Measurements from ENCODE around the gene SORL1. TPM values are rescaled to one million over a fixed set of nuclear protein-coding genes. Genes with fewer than 3 reads are reported as not detected.

SORL1 gene
- total RNA-seq, 1 experiment from 2014 or later: 68.3 TPM

GRCh38 chr11:121471167-121471566 lies 19.1 kb downstream of the SORL1 start:
- no peak overlapping the region for H2BK5ac ChIP-seq (ENCODE audit: insufficient read length, low read length)
- no peak overlapping the region for H3K9ac ChIP-seq (ENCODE audit: extremely low read depth, insufficient read length, low read length)
- WGBS (ENCODE audit: extremely low coverage, insufficient read length, low lambda C conversion rate): no CpG with 5 or more reads among the region's 12 CpGs
- H2BK15ac ChIP-seq (ENCODE audit: low read depth, low read length): no peak overlapping the region
- peaks cover 4% of the 10 kb centered on the region for H3K79me1 ChIP-seq (ENCODE audit: insufficient read depth, low read depth, low read length, poor library complexity, severe bottlenecking)
- H3K4me3 Mint-ChIP-seq: no peak overlapping the region
- H3K79me2 ChIP-seq (ENCODE audit: insufficient read depth, low read length): peaks cover 5% of the 10 kb centered on the region; the same call in 1 of the 2 replicates
- peaks cover 17 to 55% (median 31%) of the 10 kb centered on the region in 3 experiments; a peak in 6 of 7 replicates for H3K36me3 Mint-ChIP-seq (ENCODE audit: insufficient read depth in 1 of 3, low read depth in 3 of 3)
- H3T11ph ChIP-seq (ENCODE audit: low read length): no peak overlapping the region
- no peak overlapping the region for H4K5ac ChIP-seq (ENCODE audit: insufficient read length, low read depth, low read length)
- no peak overlapping the region for H2BK12ac ChIP-seq (ENCODE audit: insufficient read length, low read depth, low read length)
- H3K23ac ChIP-seq (ENCODE audit: insufficient read length, low read depth, low read length): no peak overlapping the region
- no peak overlapping the region for H3K4me2 ChIP-seq (ENCODE audit: insufficient read depth, insufficient read length, low read length)
- no peak overlapping the region for H2BK120ac ChIP-seq (ENCODE audit: low read depth, low read length, poor library complexity, severe bottlenecking)
- peak overlapping the region in 1 of 3 experiments; percentile 8; a peak in 1 of 7 replicates for H3K27ac Mint-ChIP-seq
- H4K20me1 ChIP-seq (ENCODE audit: control insufficient read depth, insufficient read depth, insufficient read length): no peaks in the 10 kb centered on the region
- H3K27me3 Mint-ChIP-seq (ENCODE audit: low read depth): no peaks in the 10 kb centered on the region
- H2AFZ ChIP-seq (ENCODE audit: low read length): no peak overlapping the region
- no peak overlapping the region for H2BK20ac ChIP-seq (ENCODE audit: low read depth, low read length, poor library complexity, severe bottlenecking)
- DNase-seq: no peak
- no peak for TF ChIP-seq CTCF (conservative IDR thresholded peaks at IDR 0.05)
- H3K14ac ChIP-seq (ENCODE audit: insufficient read depth, low read length): no peak overlapping the region
- no peaks in the 10 kb centered on the region for H3K27me3 ChIP-seq (ENCODE audit: insufficient read depth, low read length)
- no peak overlapping the region for H3K56ac ChIP-seq (ENCODE audit: insufficient read length, low read depth, low read length)
- no peaks in the 10 kb centered on the region for H3K9me3 ChIP-seq (ENCODE audit: control insufficient read depth, low read depth, low read length)
- H3K18ac ChIP-seq (ENCODE audit: insufficient read length, low read depth, low read length): no peak overlapping the region
- peaks cover 49 to 59% of the 10 kb centered on the region in 2 experiments for H3K4me1 Mint-ChIP-seq
- H3K23me2 ChIP-seq (ENCODE audit: insufficient read length, low read depth, low read length, poor library complexity, severe bottlenecking): no peaks in the 10 kb centered on the region
- no peak overlapping the region for H3K4ac ChIP-seq (ENCODE audit: low read depth, low read length)
- no peak overlapping the region for H3K27ac ChIP-seq (ENCODE audit: insufficient read length, low read depth, low read length)
- H3K4me1 ChIP-seq (ENCODE audit: insufficient read depth, low read length): peaks cover 17% of the 10 kb centered on the region
- H2AK5ac ChIP-seq (ENCODE audit: insufficient read length, low read length): no peak overlapping the region
- no peak overlapping the region for H4K8ac ChIP-seq (replicated peaks; ENCODE audit: insufficient read length, low read depth, low read length)
- no peaks in the 10 kb centered on the region for H3K9me3 Mint-ChIP-seq
- H4K91ac ChIP-seq (ENCODE audit: insufficient read length, low read depth, low read length): no peak overlapping the region

Data from H9 (cell line).